RWPE1 (cell line): ENCODE data around the gene RGS6.

Source experiments
- CTCF ChIA-PET: fragments of 350-600 bp; sonication (Branson Sonifier 250); formaldehyde crosslinking; extraction: SDS; loops from one replicate; lab custom pipeline; 2021; lab: Yijun Ruan, JAX
- POLR2A ChIA-PET: fragments of 400-600 bp; formaldehyde crosslinking; extraction: SDS; loops from one replicate; lab custom pipeline; 2020; ENCODE audit warnings: antibody characterized with exemption; ENCODE audit not compliant: low non-redundant PET; lab: Yijun Ruan, JAX
- DNase-seq: peaks from one replicate; pipeline ENCODE4 v3.0.0; 2012; ENCODE audit warnings: low spot score
- H3K27ac ChIP-seq: fragments of 450-650 bp; 2 replicates; pipeline ENCODE4 v1.5.1; 2017
- CTCF ChIP-seq: fragments of 450-650 bp; conservative IDR thresholded peaks from 2 replicates; pipeline ENCODE4 v1.5.1; 2017; ENCODE audit warnings: low read depth, mild to moderate bottlenecking

Gene RGS6

DNA sequence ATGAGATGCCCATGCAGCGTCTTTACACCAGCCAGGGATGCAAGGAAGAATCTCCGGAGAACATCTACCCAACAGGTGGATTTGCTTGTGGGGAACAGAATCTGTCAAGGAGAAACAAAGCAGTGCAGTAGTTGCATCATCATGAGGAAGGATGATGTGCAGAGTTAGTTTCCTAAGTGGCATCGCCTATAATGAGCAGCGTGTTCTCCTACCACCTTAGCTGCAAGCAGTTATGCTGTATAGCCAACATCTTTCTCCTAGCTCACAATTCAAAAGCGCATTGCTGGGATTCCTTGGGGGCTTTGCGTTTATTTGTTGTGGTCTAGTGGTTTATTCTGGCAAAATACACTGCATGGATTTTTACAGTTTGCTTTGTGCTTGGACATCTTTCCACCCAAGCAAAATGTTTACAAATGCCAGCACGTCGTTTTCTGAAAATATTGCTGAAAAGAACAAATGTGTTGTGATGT lies 233.0 kb downstream of the RGS6 start:
- H3K27ac ChIP-seq, result no peak overlapping the region
- POLR2A ChIA-PET, result no interaction called here
- TF ChIP-seq CTCF, result no peak
- CTCF ChIA-PET, result no interaction called here
- no peak for DNase-seq

DNA sequence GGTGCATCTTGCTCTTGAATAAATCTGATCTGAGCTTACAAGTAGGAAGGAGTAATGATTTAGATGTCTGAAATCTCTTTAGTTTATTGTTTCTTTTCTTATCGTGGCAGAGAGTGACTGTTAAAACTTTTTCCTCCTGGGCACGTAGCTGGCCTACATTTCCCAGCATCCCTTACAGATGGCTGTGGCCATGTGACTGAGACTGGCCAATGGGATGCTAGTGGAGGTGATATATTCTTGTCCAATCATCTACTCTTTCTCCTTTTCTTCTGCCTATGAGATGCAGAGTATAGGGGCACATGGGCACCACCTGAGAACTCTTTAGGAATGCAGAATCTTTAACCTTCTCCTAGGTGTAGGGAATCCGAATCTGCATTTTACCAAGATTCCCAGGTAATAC lies 237.3 kb downstream of the RGS6 start:
- ChIA-PET CTCF (interaction anchor here (0.5 to 0.6 kb wide), 2 partner anchors 111 to 591 kb away, joined by 3 to 4 read pairs; no protein-coding TSS in a partner anchor), POLR2A (no interaction called here)
- TF ChIP-seq CTCF, result no peak
- H3K27ac ChIP-seq, result no peak overlapping the region
- no peak for DNase-seq

DNA sequence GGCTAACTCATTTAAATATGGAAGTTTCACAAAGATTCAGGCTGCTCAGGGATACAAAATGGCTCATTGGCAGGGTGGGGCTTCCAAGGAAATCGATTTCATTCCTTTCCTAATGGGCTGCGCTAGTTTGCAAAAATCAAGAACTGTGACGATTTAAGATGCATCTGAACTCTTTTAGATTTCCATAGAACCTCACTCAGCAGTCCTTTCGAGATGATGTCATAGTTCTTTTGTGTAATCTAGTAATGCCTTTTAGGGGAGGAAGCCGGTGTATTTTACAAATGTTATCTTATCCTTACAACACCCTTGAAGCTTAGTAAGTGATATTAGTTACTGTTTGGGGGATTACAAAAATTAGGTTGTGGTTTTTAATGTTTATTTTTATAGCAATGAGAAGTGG lies 239.8 kb downstream of the RGS6 start:
- POLR2A ChIA-PET, result no interaction called here
- no peak for TF ChIP-seq CTCF
- H3K27ac ChIP-seq, result no peak overlapping the region
- CTCF ChIA-PET, result no interaction called here
- DNase-seq, result no peak

- TF ChIP-seq CTCF, result no peak
- ChIA-PET POLR2A (no interaction called here), CTCF (no interaction called here)
- H3K27ac ChIP-seq, result no peak overlapping the region
- no peak for DNase-seq
Measured at GRCh38 chr14:72172597-72172996, 240.4 kb downstream of the RGS6 start.

- TF ChIP-seq CTCF, result no peak
- CTCF ChIA-PET, result no interaction called here
- POLR2A ChIA-PET, result no interaction called here
- H3K27ac ChIP-seq, result no peak overlapping the region
- DNase-seq, result no peak
Measured at GRCh38 chr14:72173038-72173720, 240.9 kb downstream of the RGS6 start.

DNA sequence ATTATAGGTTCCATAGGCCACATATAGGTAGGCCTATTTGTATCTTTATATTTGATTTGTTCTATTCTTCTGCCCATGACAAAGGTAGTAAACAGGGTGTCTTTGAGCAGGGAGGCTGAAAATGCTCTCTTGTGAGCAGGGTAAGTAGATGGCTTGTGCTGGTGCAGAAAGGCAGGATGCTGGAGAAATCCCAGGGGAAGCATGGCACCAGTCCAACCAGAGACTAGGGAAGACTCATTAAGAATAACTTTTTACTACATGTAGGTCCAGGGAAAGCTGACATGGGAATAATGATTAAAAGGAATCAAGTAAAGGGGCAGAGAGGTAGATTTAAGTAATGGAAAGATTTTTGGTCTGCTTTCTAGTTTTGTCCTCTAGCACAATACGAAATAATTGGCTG lies 245.0 kb downstream of the RGS6 start:
- CTCF ChIA-PET, result no interaction called here
- TF ChIP-seq CTCF, result no peak
- POLR2A ChIA-PET, result no interaction called here
- H3K27ac ChIP-seq, result no peak overlapping the region
- DNase-seq, result no peak
